Upper lobe of left lung (tissue), 6 donors: ENCODE measurements around the gene ARHGAP15. TPM values are rescaled to one million over a fixed set of nuclear protein-coding genes. Genes with fewer than 3 reads are reported as not detected.
A peak's percentile ranks its signal among the peaks of the same experiment; 100 is the strongest.

Source experiments
- ATAC-seq, 2 donors: fragments of 200-7000 bp; cut with Tn5 transposase; one replicate each; pipeline ENCODE4 v1.9.1; 2022; ENCODE audit warnings: mild to moderate bottlenecking in 2 of 2, moderate library complexity in 2 of 2; ENCODE audit not compliant: low FRiP score in 2 of 2
- DNase-seq, 2 donors: peaks; one replicate each; pipeline ENCODE4 v3.0.0-alpha.2; 2019 to 2020
- H3K27ac ChIP-seq, 4 donors: fragments of 200-600 bp; sonication (generic); one replicate each; pipeline ENCODE4 v1.5.1; 2016 to 2019
- H3K27me3 ChIP-seq, 4 donors: fragments of 200-600 bp; sonication (generic); one replicate each; pipeline ENCODE4 v1.5.1; 2017 to 2019
- H3K36me3 ChIP-seq, 4 donors: fragments of 200-600 bp; sonication (generic); one replicate each; pipeline ENCODE4 v1.5.1; 2016 to 2019
- H3K4me1 ChIP-seq, 4 donors: fragments of 200-600 bp; sonication (generic); one replicate each; pipeline ENCODE4 v1.5.1; 2018 to 2019
- H3K4me3 ChIP-seq, 4 donors: fragments of 200-600 bp; sonication (generic); one replicate each; pipeline ENCODE4 v1.5.1; 2017 to 2019; ENCODE audit warnings: mild to moderate bottlenecking in 2 of 4, moderate library complexity in 1 of 4
- H3K9me3 ChIP-seq, 4 donors: fragments of 200-600 bp; sonication (generic); one replicate each; pipeline ENCODE4 v1.5.1; 2018 to 2019
- EP300 ChIP-seq, 4 donors: sonication (generic); formaldehyde crosslinking; IDR thresholded peaks; one replicate each; pipeline ENCODE4 v1.5.1; 2017; ENCODE audit warnings: antibody characterized with exemption in 4 of 4, control low read depth in 2 of 4
- POLR2A ChIP-seq, 4 donors: fragments of 450-650 bp; IDR thresholded peaks; one replicate each; pipeline ENCODE4 v1.5.1; 2016 to 2017; ENCODE audit warnings: antibody characterized with exemption in 4 of 4, mild to moderate bottlenecking in 2 of 4
- POLR2AphosphoS5 ChIP-seq, 2 donors: sonication (generic); formaldehyde crosslinking; IDR thresholded peaks; one replicate each; pipeline ENCODE4 v1.5.1; 2017; ENCODE audit warnings: antibody characterized with exemption in 2 of 2
- WGBS, 2 donors: methylation state at CpG; one replicate each; pipeline ENCODE4 v1.1.5; 2017 to 2018; 5-methylcytosine and 5-hydroxymethylcytosine counted together
- total RNA-seq, 6 donors: library from RNA; depleted of rRNA in 4 of 6; stranded (reverse); fragments of >200 nt in 4 of 6; gene quantifications; one replicate each; pipeline versions ENCODE4 v1.1.0 to v1.2.1, GENCODE V29; 2016 to 2021
- TF ChIP-seq, protein P1 (sequence below), 6 experiments: fragments of 450-650 bp in 4 of 6; fragments of 200-600 bp in 2 of 6; sonication (generic) in 2 of 6; IDR thresholded peaks; one replicate each; pipeline ENCODE4 v1.5.1; 2016 to 2019; ENCODE audit warnings: antibody characterized with exemption in 6 of 6
- donor health status: DM: no; HTN: no; CAD: no; lungs with moderate emphysema.
- donor health status: DM: no; HTN: yes; CAD: no; lungs with severe emphysema.

The ARHGAP15 gene
- total RNA-seq, 6 donors from 2014 or later: 11.9 to 57.6 (median 17.5) TPM

GRCh38 chr2:143420313-143420712 is 291.1 kb downstream of the ARHGAP15 start:
- DNase-seq: no peak
- ATAC-seq: no peak
- no peaks in the 10 kb centered on the region for H3K4me1 ChIP-seq
- no peaks in the 10 kb centered on the region for H3K36me3 ChIP-seq
- no peak overlapping the region for H3K27ac ChIP-seq
- H3K27me3 ChIP-seq: no peaks in the 10 kb centered on the region
- 55 to 57% methylated on average over 3 of the region's 3 CpGs for WGBS, 2 donors
- no peaks in the 10 kb centered on the region for H3K9me3 ChIP-seq
- no peak overlapping the region for H3K4me3 ChIP-seq
- TF ChIP-seq POLR2A (IDR thresholded peaks at IDR 0.05): no peak
- no peak for TF ChIP-seq EP300 (IDR thresholded peaks at IDR 0.05)
- no peak for TF ChIP-seq POLR2AphosphoS5 (IDR thresholded peaks at IDR 0.05)
- TF ChIP-seq, protein P1, sequence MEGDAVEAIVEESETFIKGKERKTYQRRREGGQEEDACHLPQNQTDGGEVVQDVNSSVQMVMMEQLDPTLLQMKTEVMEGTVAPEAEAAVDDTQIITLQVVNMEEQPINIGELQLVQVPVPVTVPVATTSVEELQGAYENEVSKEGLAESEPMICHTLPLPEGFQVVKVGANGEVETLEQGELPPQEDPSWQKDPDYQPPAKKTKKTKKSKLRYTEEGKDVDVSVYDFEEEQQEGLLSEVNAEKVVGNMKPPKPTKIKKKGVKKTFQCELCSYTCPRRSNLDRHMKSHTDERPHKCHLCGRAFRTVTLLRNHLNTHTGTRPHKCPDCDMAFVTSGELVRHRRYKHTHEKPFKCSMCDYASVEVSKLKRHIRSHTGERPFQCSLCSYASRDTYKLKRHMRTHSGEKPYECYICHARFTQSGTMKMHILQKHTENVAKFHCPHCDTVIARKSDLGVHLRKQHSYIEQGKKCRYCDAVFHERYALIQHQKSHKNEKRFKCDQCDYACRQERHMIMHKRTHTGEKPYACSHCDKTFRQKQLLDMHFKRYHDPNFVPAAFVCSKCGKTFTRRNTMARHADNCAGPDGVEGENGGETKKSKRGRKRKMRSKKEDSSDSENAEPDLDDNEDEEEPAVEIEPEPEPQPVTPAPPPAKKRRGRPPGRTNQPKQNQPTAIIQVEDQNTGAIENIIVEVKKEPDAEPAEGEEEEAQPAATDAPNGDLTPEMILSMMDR (IDR thresholded peaks at IDR 0.05): no peak

GRCh38 chr2:143422681-143423080 is 293.5 kb downstream of the ARHGAP15 start:
- Histone ChIP-seq H3K9me3 (no peaks in the 10 kb centered on the region), H3K27me3 (no peaks in the 10 kb centered on the region), H3K27ac (no peak overlapping the region), H3K36me3 (no peaks in the 10 kb centered on the region), H3K4me1 (no peaks in the 10 kb centered on the region), H3K4me3 (no peak overlapping the region)
- TF ChIP-seq POLR2AphosphoS5 (IDR thresholded peaks at IDR 0.05) (no peak), EP300 (IDR thresholded peaks at IDR 0.05) (no peak), POLR2A (IDR thresholded peaks at IDR 0.05) (no peak)
- TF ChIP-seq, protein P1 (IDR thresholded peaks at IDR 0.05): no peak
- peak in 1 of 2 donors; percentile 31 for ATAC-seq
- peak in 1 of 2 donors; percentile 24 for DNase-seq
- 70 to 78% methylated on average over 3 of the region's 3 CpGs for WGBS, 2 donors

DNA sequence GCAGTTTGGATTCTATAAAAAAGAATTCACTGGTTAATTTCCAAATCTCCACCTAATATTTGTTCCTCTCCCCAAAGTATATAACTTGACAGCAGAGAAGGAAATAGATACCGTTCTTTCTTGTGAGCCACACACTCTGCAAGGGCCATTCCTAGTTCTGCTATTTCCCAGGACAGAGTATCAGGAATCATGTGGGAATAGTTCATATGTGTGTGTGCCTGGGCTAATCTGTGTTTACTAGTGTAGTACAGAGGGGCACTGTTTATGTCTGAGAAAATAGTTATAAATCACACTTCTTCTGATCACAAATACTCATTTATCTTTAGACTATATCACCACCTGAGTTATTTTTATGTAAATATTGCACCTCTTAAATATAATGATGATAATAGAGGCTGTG is 296.7 kb downstream of the ARHGAP15 start:
- Histone ChIP-seq H3K4me3 (no peak overlapping the region), H3K4me1 (no peaks in the 10 kb centered on the region), H3K36me3 (no peaks in the 10 kb centered on the region), H3K27me3 (no peaks in the 10 kb centered on the region), H3K9me3 (no peaks in the 10 kb centered on the region), H3K27ac (no peak overlapping the region)
- 65 to 71% methylated on average over 1 of the region's 1 CpG for WGBS, 2 donors
- TF ChIP-seq POLR2A (IDR thresholded peaks at IDR 0.05): no peak
- TF ChIP-seq, protein P1 (IDR thresholded peaks at IDR 0.05): no peak
- TF ChIP-seq POLR2AphosphoS5 (IDR thresholded peaks at IDR 0.05): no peak
- TF ChIP-seq EP300 (IDR thresholded peaks at IDR 0.05): no peak
- no peak for DNase-seq
- no peak for ATAC-seq

GRCh38 chr2:143426296-143426695 is 297.1 kb downstream of the ARHGAP15 start:
- H3K36me3 ChIP-seq: no peaks in the 10 kb centered on the region
- no peaks in the 10 kb centered on the region for H3K27me3 ChIP-seq
- DNase-seq (no peak), ATAC-seq (no peak)
- no peaks in the 10 kb centered on the region for H3K4me1 ChIP-seq
- H3K9me3 ChIP-seq: no peaks in the 10 kb centered on the region
- 87 to 100% methylated on average over 4 of the region's 4 CpGs for WGBS, 2 donors
- H3K4me3 ChIP-seq: no peak overlapping the region
- H3K27ac ChIP-seq: no peak overlapping the region
- TF ChIP-seq EP300 (IDR thresholded peaks at IDR 0.05) (no peak), POLR2A (IDR thresholded peaks at IDR 0.05) (no peak), POLR2AphosphoS5 (IDR thresholded peaks at IDR 0.05) (no peak)
- TF ChIP-seq, protein P1 (IDR thresholded peaks at IDR 0.05): no peak

GRCh38 chr2:143428700-143429099 is 299.5 kb downstream of the ARHGAP15 start:
- H3K27ac ChIP-seq: no peak overlapping the region
- H3K9me3 ChIP-seq: no peaks in the 10 kb centered on the region
- DNase-seq (no peak), ATAC-seq (no peak)
- 75 to 77% methylated on average over 1 of the region's 1 CpG for WGBS, 2 donors
- TF ChIP-seq EP300 (IDR thresholded peaks at IDR 0.05) (no peak), POLR2A (IDR thresholded peaks at IDR 0.05) (no peak)
- TF ChIP-seq, protein P1 (IDR thresholded peaks at IDR 0.05): no peak
- no peaks in the 10 kb centered on the region for H3K27me3 ChIP-seq
- no peaks in the 10 kb centered on the region for H3K36me3 ChIP-seq
- H3K4me3 ChIP-seq: no peak overlapping the region
- H3K4me1 ChIP-seq: no peaks in the 10 kb centered on the region
